ENCODE data around the gene ACTG2.

DNA sequence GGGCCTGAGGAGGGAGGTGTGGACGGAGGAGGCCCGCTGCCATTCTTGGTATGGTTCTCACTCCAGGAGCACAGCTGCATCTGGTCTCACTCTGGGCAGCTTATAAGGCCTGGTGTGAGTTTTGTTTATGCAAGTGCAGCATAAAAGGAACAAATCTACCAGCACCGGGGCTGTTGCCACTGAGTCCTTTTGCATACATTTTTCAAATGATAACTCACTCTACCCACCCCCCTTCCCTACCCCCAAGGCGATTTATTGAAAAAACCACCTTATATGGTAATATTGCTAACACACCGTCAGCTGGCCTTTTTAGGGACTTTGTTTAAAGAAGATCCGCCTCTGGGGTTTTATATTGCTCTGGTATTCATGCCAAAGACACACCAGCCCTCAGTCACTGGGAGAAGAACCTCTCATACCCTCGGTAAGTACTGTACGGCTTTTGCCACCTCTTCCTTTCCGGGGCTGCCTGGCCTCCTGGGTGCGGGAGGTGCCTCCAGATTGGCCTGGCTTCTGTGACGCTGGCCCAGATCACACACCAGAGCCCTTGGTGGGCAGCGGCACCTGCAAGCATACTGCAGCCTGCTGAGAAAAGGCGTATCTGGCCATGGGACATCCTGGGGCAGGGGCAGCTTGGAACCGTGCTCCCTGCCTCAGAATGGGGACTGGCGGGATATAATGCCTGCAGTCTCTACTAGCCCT is at the start of gene ACTG2:
- TF ChIP-seq EZH2 (IDR thresholded peaks at IDR 0.05; ENCODE audit: borderline replicate concordance, low read depth, low read length, severe bottlenecking): no peak
- TF ChIP-seq, protein P1, sequence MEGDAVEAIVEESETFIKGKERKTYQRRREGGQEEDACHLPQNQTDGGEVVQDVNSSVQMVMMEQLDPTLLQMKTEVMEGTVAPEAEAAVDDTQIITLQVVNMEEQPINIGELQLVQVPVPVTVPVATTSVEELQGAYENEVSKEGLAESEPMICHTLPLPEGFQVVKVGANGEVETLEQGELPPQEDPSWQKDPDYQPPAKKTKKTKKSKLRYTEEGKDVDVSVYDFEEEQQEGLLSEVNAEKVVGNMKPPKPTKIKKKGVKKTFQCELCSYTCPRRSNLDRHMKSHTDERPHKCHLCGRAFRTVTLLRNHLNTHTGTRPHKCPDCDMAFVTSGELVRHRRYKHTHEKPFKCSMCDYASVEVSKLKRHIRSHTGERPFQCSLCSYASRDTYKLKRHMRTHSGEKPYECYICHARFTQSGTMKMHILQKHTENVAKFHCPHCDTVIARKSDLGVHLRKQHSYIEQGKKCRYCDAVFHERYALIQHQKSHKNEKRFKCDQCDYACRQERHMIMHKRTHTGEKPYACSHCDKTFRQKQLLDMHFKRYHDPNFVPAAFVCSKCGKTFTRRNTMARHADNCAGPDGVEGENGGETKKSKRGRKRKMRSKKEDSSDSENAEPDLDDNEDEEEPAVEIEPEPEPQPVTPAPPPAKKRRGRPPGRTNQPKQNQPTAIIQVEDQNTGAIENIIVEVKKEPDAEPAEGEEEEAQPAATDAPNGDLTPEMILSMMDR (IDR thresholded peaks at IDR 0.05; ENCODE audit: borderline replicate concordance, extremely low read depth, low read length, poor library complexity, severe bottlenecking): no peak
